ENCODE results near the gene MCM9. TPM values are rescaled to one million over a fixed set of nuclear protein-coding genes. Genes with fewer than 3 reads are reported as not detected.

Gene MCM9
- polyA plus RNA-seq, 3 donors, result 21.5 to 27.1 (median 26.0) TPM

- no peak for DNase-seq (ENCODE audit: extremely low read depth in 1 of 11, low read depth in 9 of 11, low spot score in 4 of 11)
Measured at GRCh38 chr6:118899948-118900347, 35.0 kb downstream of the MCM9 start.

GRCh38 chr6:118897386-118897785, 37.6 kb downstream of the MCM9 start:
- no peak for DNase-seq (ENCODE audit: extremely low read depth in 1 of 11, low read depth in 9 of 11, low spot score in 4 of 11)

- DNase-seq (ENCODE audit: extremely low read depth in 1 of 11, low read depth in 9 of 11, low spot score in 4 of 11), result no peak
Measured at GRCh38 chr6:118896339-118897136, 38.4 kb downstream of the MCM9 start.

- no peak for DNase-seq (ENCODE audit: extremely low read depth in 1 of 11, low read depth in 9 of 11, low spot score in 4 of 11)
Measured at GRCh38 chr6:118895859-118896258, 39.1 kb downstream of the MCM9 start.

- DNase-seq (ENCODE audit: extremely low read depth in 1 of 11, low read depth in 9 of 11, low spot score in 4 of 11), result no peak
Measured at GRCh38 chr6:118895261-118895560, 39.7 kb downstream of the MCM9 start.

- peak; percentile 47 to 71 (median 65) for DNase-seq (ENCODE audit: extremely low read depth in 1 of 11, low read depth in 9 of 11, low spot score in 4 of 11)
Measured at GRCh38 chr6:118894425-118895260, 40.3 kb downstream of the MCM9 start.

GRCh38 chr6:118893807-118894424, 41.0 kb downstream of the MCM9 start, which contains the start of gene ASF1A:
ASF1A (plus strand) TSS chr6:118894152; CDS start chr6:118894414, 262 bp downstream.
- peak; percentile 93 to 99 (median 96) for DNase-seq (ENCODE audit: extremely low read depth in 1 of 11, low read depth in 9 of 11, low spot score in 4 of 11)

GRCh38 chr6:118893064-118893806, 41.7 kb downstream of the MCM9 start:
- DNase-seq (ENCODE audit: extremely low read depth in 1 of 11, low read depth in 9 of 11, low spot score in 4 of 11), result peak in 10 of 11 donors; percentile 59 to 87 (median 76)

GRCh38 chr6:118892355-118892991, 42.5 kb downstream of the MCM9 start:
- peak in 2 of 11 donors; percentile 7 to 19 for DNase-seq (ENCODE audit: extremely low read depth in 1 of 11, low read depth in 9 of 11, low spot score in 4 of 11)

- no peak for DNase-seq (ENCODE audit: extremely low read depth in 1 of 11, low read depth in 9 of 11, low spot score in 4 of 11)
Measured at GRCh38 chr6:118890997-118891790, 43.8 kb downstream of the MCM9 start.

GRCh38 chr6:118889163-118889562, 45.8 kb downstream of the MCM9 start:
- DNase-seq (ENCODE audit: extremely low read depth in 1 of 11, low read depth in 9 of 11, low spot score in 4 of 11), result no peak

GRCh38 chr6:118886641-118887040, 48.3 kb downstream of the MCM9 start:
- no peak for DNase-seq (ENCODE audit: extremely low read depth in 1 of 11, low read depth in 9 of 11, low spot score in 4 of 11)

GRCh38 chr6:118882314-118882905, 52.5 kb downstream of the MCM9 start:
- no peak for DNase-seq (ENCODE audit: extremely low read depth in 1 of 11, low read depth in 9 of 11, low spot score in 4 of 11)

- no peak for DNase-seq (ENCODE audit: extremely low read depth in 1 of 11, low read depth in 9 of 11, low spot score in 4 of 11)
Measured at GRCh38 chr6:118881440-118882313, 53.3 kb downstream of the MCM9 start.

- DNase-seq (ENCODE audit: extremely low read depth in 1 of 11, low read depth in 9 of 11, low spot score in 4 of 11), result no peak
Measured at GRCh38 chr6:118877806-118878205, 57.2 kb downstream of the MCM9 start.

- no peak for DNase-seq (ENCODE audit: extremely low read depth in 1 of 11, low read depth in 9 of 11, low spot score in 4 of 11)
Measured at GRCh38 chr6:118876814-118877213, 58.1 kb downstream of the MCM9 start.

GRCh38 chr6:118876198-118876597, 58.8 kb downstream of the MCM9 start:
- no peak for DNase-seq (ENCODE audit: extremely low read depth in 1 of 11, low read depth in 9 of 11, low spot score in 4 of 11)
